Neutrophil (primary cell): ENCODE data around the gene SLC30A3.

Experiments
- H3K27ac ChIP-seq: fragments of 200-600 bp; sonication (generic); 2 replicates; pipeline ENCODE4 v1.5.1; 2016; ENCODE audit warnings: mild to moderate bottlenecking, moderate library complexity
- H3K27me3 ChIP-seq: fragments of 200-600 bp; sonication (generic); 2 replicates; pipeline ENCODE4 v1.6.0; 2016; ENCODE audit warnings: mild to moderate bottlenecking
- H3K36me3 ChIP-seq: fragments of 200-600 bp; sonication (generic); 2 replicates; pipeline ENCODE4 v1.5.1; 2017
- H3K4me1 ChIP-seq, 2 experiments: fragments of 200-600 bp in 1 of 2; sonication (generic) in 1 of 2; 1 replicate in 1 of 2; 2 replicates in 1 of 2; pipeline versions ENCODE4 v1.5.1 to v1.6.1; 2013 to 2016; ENCODE audit warnings: low read depth in 1 of 2, low read length in 1 of 2, mild to moderate bottlenecking in 1 of 2, moderate library complexity in 1 of 2; ENCODE audit not compliant: control insufficient read depth in 1 of 2, insufficient read depth in 1 of 2
- H3K4me3 ChIP-seq, 2 experiments: fragments of 200-600 bp in 1 of 2; sonication (generic) in 1 of 2; 1 replicate in 1 of 2; 2 replicates in 1 of 2; pipeline ENCODE4 v1.5.1; 2013 to 2016; ENCODE audit warnings: low read depth in 1 of 2, low read length in 1 of 2, mild to moderate bottlenecking in 1 of 2, moderate library complexity in 1 of 2
- H3K9me3 ChIP-seq: fragments of 200-600 bp; sonication (generic); 2 replicates; pipeline ENCODE4 v1.5.1; 2016
- CTCF ChIP-seq: fragments of 200-600 bp; sonication (generic); IDR thresholded peaks from 2 replicates; pipeline ENCODE4 v1.5.1; 2016; ENCODE audit warnings: antibody characterized with exemption

Gene SLC30A3

GRCh38 chr2:27256855-27257454 lies 5.9 kb downstream of the SLC30A3 start:
- H3K4me1 ChIP-seq = peaks cover 0 to under 1% of the 10 kb centered on the region in 2 experiments
- no peaks in the 10 kb centered on the region for H3K9me3 ChIP-seq
- H3K4me3 ChIP-seq = no peak overlapping the region
- peaks cover 85% of the 10 kb centered on the region for H3K27me3 ChIP-seq
- no peak overlapping the region for H3K27ac ChIP-seq
- H3K36me3 ChIP-seq = no peaks in the 10 kb centered on the region
- no peak for TF ChIP-seq CTCF

- Histone ChIP-seq H3K27ac (no peak overlapping the region), H3K36me3 (no peaks in the 10 kb centered on the region), H3K4me1 (no peaks in the 10 kb centered on the region), H3K9me3 (no peaks in the 10 kb centered on the region), H3K4me3 (no peak overlapping the region), H3K27me3 (peaks cover 83% of the 10 kb centered on the region)
- TF ChIP-seq CTCF = no peak
These were observed 7.2 kb downstream of the SLC30A3 start for GRCh38 chr2:27255660-27256059.

DNA sequence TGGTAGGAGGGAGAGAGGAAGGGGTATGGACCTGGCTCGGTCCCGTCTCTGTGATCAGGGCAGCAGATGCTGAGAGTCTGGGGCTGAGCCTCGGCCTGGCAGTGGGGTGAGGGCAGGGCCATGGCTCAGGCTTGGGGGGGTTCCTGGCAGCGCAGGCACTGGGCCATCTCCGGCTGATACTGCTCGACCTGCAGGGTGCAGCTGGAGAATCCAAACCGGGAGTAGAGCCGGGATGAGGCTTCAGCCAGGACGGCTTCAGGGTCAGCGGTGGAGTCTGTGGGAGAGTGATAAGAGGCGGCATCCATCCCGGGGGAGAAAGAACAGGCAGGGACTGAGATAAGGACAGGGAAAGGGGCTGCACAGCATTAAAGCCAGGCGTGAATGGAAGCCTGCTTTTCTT lies 7.7 kb downstream of the SLC30A3 start:
- Histone ChIP-seq H3K4me3 (no peak overlapping the region), H3K27me3 (peaks cover 83% of the 10 kb centered on the region), H3K27ac (no peak overlapping the region), H3K9me3 (no peaks in the 10 kb centered on the region), H3K36me3 (no peaks in the 10 kb centered on the region), H3K4me1 (no peaks in the 10 kb centered on the region)
- no peak for TF ChIP-seq CTCF

GRCh38 chr2:27251766-27252165 lies 11.1 kb downstream of the SLC30A3 start:
- no peaks in the 10 kb centered on the region for H3K36me3 ChIP-seq
- no peak for TF ChIP-seq CTCF
- no peaks in the 10 kb centered on the region for H3K4me1 ChIP-seq
- H3K27ac ChIP-seq = no peak overlapping the region
- no peaks in the 10 kb centered on the region for H3K9me3 ChIP-seq
- no peak overlapping the region for H3K4me3 ChIP-seq
- peaks cover 63% of the 10 kb centered on the region for H3K27me3 ChIP-seq

DNA sequence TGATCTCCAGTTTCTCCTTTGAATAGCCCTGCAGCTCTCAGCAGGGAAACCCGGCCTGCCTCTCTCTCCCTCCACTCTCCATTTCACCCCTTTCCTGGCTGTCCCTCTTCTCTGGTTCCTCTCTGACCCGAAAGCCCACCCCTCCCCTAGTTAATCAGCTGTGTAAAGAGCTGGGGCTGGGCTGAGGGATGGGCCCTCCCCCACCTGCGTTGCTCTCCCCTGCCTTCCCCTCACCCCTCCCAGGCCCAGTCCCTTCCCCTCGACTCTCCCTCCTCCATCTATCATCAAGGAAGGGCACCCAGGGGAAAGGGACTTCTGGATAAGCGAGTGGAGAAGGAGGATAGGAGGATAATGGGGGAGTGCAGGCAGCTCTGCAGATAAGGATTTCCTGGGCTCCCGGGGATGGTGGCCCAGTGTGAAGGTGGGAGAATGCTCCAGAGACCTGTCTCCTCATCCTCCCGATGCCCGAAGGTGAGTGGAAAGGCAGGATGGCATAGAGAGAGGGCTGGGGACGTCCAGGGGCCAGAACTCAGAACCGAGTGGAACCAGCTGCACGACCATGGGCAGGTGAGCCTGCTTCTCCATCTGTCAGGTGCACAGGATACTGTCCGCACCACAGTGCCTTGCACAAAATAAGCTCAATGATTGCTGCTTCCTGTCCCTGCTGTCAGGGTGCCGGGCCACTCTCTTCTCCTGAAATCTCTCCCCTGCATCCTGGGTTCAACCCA lies 12.0 kb downstream of the SLC30A3 start:
- Histone ChIP-seq H3K4me3 (no peak overlapping the region), H3K27me3 (peaks cover 54% of the 10 kb centered on the region), H3K36me3 (no peaks in the 10 kb centered on the region), H3K27ac (no peak overlapping the region), H3K9me3 (no peaks in the 10 kb centered on the region), H3K4me1 (no peaks in the 10 kb centered on the region)
- no peak for TF ChIP-seq CTCF
